HG03469 (cell line): Measurements from ENCODE around the gene SOCS6.

ENCODE experiments used
- ATAC-seq: cut with Tn5 transposase; IDR thresholded peaks from one replicate; pipeline ENCODE4 v1.9.1; 2021; ENCODE audit warnings: mild to moderate bottlenecking, moderate library complexity, moderate number of reproducible peaks; ENCODE audit not compliant: unreplicated experiment

The SOCS6 gene

DNA sequence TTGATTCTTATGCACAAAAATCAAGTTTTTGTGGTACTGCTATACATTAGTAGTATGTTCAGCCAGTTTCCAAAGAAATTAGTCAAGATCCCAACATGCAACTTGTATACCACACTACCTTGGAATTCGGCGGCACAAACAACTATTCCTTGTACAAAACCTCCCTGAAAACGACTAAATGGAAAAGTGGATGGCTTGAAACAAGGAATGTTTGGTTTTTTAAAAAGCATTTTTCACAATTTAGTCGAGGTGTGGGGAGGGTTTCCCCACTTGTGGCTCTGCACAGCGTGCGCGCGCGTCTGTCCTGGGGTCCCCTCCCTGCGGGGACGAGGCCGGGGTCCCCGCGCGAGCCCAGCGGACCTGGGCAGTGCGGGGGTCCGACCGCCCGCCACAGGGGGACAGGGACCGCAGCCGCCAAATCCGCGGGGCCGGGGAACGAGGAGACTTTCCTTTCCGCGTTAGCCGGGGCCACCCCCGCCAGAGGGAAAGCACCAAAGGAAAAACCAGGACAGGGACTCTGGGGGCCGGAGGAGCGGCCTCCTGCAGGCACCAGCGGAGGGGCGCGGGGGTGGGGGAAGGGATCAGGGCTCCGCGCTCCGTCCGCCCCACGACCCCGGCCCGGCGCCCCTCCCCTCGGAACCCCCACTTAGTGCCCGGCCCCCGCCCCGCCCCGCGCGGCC lies 534 bp upstream of the SOCS6 start:
- ATAC-seq = peak; percentile 6

DNA sequence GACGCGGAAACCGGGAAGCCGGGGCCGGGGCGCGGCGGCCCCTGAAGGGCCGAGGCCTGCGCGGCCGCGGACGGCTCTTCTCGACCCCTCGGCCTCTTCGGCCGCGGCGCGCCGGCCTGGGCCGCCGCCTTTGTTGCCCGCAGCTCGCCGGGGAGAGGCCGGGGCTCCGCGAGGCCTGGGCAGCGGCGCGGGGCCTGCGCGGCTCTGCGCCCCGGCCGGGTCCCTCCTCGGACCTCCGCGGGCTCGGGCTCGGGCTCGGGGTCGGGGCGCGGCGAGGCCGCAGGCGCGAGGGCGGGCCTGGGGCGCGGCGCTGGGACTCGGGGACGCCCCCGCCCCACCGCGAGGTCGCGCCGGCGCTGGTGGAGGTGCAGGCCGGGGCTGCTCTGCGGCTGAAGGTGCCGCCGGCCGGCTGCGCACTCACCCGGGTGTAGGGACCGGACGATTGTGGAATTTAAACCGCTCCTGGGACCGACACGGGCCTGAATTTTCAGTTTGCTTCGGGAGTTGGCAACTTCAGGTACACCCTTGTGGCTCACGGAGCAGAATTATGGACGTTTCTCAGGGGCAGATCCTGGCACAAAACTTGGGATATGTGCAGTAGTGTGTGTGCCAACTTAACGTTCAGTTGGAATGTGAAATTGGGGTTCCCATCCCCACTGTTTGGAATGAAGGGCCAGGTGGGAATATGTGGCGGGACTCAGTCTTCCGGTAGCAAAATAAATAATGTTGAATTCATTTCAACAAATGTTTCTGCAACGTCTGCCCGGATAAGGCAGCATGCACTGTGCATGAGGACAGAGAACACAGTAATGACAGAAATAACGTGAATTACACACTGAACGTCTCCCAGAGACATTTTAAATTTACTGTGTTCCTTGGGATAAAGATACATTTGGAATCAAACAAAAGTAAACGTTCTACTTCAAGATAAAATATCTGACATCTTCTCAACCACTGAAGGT lies 787 bp downstream of the SOCS6 start:
- ATAC-seq = peak; percentile 26

DNA sequence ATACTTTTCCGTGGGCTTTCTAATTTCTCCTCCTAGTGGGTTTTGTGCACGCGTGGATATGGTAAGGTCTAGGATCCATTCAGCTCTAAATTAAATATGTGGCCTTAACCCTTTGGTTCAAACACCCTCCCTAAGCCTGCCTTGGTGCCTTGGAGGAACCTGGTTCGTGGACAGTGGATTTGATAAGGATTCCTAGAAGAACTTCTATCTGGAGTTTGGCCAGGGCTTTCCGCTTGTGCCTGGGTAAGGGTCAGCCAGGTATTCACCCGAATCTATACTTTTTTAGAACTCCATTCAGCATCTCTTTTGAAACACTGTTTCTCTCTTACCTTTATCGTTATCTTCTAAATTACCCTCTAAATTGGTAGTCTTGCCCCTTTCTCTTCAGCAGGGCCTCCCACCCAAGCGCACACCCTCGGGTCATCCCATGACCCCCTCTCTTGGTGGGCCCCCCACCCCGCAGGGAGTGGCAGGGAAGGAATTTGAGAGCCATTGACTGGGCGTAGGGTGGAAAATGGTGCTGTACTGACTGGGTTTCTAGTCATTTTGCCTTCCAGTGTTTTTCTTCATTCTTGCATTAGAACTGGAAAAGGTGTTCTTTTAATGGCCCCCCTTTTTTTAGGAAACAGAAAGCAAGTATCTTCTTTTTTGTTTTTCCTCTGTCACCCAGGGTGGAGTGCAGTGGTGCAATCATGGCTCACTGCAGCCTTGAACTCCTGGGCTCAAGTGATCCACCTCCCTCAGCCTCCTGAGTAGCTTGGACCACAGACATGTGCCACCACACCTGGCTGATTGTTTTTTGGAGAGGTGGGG lies 1.8 kb downstream of the SOCS6 start:
- ATAC-seq = no peak

- no peak for ATAC-seq
Measured at GRCh38 chr18:70291295-70291574, 2.4 kb downstream of the SOCS6 start.

GRCh38 chr18:70292628-70293027 lies 3.8 kb downstream of the SOCS6 start:
- no peak for ATAC-seq

DNA sequence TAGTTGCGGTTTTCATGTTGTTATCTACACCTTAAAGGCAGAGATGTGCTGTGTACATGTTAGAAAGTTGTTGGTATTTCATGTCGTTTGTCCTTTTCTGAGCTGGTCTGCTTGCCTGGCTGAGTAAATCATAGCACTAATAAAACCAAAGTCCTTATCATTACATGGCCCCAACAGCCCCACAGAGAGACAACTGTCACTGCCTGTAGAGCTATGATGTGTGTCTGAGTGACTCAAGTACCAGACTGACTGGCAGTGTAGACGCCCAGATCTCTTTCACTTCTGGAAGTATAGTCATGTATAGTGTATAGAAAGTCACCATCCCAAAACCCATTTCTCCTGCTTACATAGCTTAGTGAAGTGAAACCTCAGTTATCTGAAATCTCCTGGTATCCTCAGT lies 4.3 kb downstream of the SOCS6 start:
- no peak for ATAC-seq

DNA sequence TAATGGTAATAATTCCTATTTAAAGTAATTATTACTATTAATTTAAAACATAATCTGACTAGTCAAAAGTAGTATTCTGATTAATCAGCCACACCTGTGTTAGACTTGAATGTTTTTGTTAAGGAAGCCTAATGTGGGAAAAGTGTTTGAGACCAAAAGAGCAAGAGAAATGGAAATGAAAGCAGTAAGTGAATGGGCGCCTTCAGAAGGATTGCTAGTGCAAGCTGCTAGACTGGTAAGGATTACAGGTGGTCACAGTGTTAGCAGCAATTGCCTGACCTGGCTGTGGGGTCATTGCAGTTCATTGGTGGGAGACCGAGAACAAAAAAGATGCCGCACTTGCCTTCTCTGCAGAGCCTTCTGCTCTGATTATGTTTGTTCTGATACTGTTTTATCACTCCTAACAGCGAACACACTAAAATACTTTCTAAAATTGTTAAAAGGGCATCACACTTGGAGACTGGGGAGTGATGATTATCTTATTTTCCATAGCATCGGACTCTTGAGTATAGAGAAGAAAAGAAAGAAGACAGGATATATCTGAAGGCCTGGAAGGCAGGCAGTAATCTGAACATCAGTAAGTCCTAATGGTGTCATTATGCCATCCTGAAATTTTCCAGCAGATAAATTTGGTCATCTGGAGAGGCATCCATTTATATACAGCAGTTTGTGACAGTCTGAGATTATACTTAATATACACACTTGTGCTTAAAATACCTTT lies 5.8 kb downstream of the SOCS6 start:
- no peak for ATAC-seq

GRCh38 chr18:70295192-70296188 lies 6.6 kb downstream of the SOCS6 start:
- ATAC-seq = no peak

DNA sequence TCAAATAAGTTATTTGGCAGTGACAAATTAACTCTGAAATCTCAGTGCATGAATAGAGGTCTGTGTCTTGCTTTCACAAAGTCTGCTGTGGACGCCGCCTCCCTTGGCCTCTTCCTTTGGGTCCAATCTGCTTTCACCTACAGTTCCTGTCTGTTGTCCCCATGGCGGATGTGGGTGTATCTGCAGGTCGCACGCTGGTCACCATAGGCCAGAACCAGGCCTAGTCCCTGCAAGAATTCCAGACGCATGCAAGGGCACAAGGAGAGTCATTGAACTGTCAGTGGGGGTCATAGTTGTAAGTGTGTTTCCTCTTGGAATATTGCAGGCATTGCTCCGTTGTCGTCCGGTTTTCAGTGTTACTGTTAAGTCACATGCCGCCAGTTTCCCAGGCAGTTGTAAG lies 7.4 kb downstream of the SOCS6 start:
- ATAC-seq = no peak

DNA sequence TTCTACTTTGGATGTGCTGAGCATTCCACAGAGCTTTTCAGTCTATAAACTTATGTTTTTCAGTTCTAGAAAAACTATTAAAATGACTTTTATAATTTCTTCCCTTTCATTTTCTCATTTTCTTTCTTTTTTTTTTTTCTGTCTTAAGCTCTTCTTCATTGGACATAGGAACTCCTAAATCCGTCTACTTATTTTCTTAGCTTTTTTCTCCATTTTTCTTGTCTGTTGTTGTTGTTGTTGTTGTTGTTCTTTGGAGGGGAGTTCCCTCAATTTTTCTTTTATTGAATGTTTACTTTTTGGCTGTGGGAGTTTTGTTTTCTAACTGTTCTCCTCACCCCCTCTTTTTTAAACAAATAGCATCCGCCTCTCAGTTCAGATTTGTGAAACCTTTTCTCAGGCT lies 7.9 kb downstream of the SOCS6 start:
- ATAC-seq = no peak

DNA sequence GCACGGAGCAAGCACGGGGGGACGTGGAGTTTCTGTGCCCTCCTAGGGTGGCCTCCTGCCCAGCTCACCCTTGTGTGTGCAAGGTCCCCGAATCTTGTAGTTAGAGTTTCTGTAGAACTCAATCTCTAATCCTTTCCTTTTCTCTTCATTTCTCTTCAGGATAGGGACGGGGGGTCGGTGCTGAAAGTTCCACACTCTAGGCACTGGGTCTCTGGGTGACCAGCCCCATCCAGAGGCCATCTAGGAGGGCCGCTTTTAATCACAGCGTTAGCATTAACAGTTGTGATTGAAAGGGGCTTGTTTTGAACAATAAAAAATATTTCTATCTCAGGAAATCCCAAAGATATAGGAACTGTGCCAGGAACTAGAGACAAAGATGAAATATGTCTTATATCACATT lies 10.5 kb downstream of the SOCS6 start:
- ATAC-seq = no peak

DNA sequence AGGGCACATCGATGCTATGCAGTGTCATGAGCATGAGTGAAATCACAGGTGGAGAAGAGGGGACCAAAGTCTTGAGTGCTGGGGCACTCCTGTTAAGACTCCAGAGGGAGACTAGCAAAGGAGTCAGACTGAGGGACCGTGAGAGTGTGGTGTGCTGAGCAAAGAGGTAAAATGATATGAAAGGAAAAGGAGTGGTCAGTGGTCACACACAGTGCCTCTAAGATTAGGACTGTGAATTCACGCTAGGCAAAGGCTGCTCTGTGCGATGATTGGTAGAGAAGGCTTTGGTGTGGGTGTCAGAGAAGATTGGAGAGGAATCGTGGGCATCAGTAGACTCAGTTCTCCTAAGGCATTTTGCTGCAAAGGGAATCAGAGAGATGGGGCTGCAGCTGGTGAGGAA lies 12.8 kb downstream of the SOCS6 start:
- ATAC-seq = no peak

GRCh38 chr18:70308555-70309294 lies 19.9 kb downstream of the SOCS6 start:
- no peak for ATAC-seq

GRCh38 chr18:70310560-70311320 lies 21.9 kb downstream of the SOCS6 start:
- no peak for ATAC-seq

DNA sequence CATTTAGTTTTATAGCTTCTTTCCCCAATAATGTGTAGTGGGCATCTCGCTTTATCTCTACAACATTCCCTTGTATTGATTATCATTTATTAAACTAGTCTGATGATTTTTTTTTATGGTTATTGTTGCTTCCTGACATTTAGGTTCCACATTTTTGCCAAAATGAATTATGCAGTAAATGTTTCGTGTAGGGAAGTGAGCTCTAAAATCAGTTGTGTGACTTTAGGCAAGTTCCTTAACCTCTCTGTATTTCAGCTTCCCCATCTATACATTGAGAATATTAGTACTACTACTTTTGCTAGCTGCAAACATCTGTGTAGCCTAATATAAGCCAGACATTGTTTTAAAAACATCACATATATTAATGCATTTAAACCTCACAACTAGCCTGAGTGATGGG lies 22.9 kb downstream of the SOCS6 start:
- no peak for ATAC-seq

DNA sequence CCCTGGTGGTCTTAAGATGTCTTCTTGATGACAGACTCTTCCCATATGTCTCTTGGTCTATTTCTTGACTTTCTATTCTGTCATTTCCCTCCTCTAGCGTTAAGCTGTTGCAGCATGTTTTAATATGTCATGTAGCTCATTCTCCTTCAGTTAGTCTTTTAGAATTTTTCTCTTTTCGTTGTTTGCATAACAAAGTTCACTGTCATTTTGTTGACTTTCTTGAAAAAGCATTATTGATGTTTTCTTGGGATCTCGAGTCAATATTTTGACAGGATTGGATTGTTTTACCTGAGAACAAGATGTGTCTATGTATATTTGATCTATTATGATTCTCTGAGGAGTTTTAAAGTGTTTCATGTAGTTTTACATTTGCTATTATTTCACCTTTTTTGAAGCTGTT lies 24.8 kb downstream of the SOCS6 start:
- no peak for ATAC-seq

DNA sequence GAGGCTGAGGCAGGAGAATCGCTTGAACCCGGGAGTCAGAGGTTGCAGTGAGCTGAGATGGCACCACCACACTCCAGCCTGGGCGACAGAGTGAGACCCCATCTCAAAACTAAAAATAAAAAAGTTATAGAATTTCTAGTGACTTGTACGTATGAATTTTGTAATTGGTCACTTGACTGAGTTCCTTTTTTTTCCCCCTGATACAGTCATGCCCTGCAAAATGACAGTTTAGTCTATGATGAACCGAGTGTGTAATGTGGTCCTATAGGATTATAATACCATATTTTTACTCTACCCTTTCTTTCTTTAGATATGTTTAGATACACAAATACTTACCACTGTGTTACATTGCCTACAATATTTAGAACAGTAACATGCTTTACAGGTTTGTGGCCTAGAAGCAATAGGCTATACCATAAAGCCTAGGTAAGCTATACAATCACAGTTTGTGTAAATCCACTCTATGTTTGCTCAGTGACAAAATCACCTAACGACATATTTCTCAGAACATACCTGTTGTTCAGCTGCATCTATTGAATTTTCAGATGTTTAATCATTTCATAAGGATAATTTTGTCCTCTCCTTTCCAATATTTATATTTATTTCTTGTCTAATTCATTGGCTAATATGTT lies 25.4 kb downstream of the SOCS6 start:
- no peak for ATAC-seq

DNA sequence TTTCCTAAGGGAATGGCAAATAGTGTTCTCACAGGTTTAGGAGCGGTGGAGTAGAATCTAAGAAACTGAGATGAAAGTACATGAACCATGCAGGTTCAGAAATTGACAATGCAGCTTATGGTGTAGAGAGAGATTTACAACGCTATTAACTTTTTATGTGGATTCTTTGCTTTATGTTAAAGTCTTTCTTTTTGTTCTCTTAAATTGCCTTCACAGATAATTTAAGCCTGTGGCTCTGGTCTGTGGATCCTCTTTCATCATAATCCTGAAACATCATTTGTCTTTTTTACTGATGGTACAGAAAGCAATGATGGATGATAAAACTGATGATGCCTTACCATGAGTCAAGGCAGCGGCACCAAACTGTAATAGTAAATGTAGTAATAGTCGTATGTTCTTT lies 30.3 kb downstream of the SOCS6 start:
- ATAC-seq = no peak
